ENCODE results near the gene SLC38A5.

- TF ChIP-seq EZH2phosphoT487 (IDR thresholded peaks at IDR 0.05; ENCODE audit: borderline replicate concordance) (no peak), CTCF (conservative IDR thresholded peaks at IDR 0.05; ENCODE audit: low read length) (no peak)
Observed at GRCh38 chrX:48489892-48490291, 19.8 kb upstream of the SLC38A5 start.
